ENCODE data around the gene EVI5L.

EVI5L gene

DNA sequence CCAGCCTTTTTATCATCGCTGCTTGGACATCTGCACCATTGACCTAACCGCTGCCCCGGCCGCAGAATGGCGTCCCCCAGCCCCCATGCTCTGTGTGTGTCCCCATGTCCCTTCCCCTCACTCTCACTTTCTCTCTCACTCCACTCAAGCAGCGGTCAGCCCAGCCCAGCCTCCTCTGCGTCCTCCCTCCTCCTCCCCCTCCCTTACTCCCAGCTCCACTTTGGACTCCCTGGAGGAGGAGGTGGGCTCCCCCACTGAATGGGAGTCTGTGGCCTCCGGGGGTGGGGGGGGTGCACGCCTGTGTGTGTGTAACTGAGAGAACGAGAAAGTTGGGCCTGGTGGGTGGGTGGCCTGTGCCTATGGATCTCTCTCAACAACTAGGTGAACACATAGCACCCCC lies 75.8 kb downstream of the EVI5L start:
- in situ Hi-C loops (cut with MboI; ENCODE audit: low pct_unique_long_range_greater_than_20kb, low sequenced_read_pairs) = no loop called here
- DNase-seq = no peak

- no peak for DNase-seq
- in situ Hi-C loops (cut with MboI; ENCODE audit: low pct_unique_long_range_greater_than_20kb, low sequenced_read_pairs) = no loop called here
These were observed 77.1 kb downstream of the EVI5L start for GRCh38 chr19:7907122-7907521.

DNA sequence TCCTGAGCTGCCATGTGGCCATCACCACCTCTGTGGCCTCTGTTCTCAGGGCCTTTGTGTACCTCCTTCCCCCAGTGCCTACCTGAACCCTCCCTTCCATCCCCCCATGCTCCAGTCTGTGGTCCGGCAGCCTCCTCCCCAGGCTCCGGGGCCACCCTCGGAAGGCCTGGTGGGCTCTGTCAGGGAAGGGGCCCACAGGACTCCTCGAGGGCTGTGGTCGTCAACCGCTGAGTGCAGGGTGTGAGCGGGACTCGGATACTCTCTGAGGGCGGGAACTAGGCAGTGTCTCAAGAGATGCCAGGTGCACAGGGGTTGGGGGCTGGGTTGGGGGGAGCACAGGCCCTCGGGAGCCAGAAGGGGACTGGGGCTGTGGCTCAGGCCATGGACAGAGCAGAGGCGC lies 77.5 kb downstream of the EVI5L start:
- no peak for DNase-seq
- in situ Hi-C loops (cut with MboI; ENCODE audit: low pct_unique_long_range_greater_than_20kb, low sequenced_read_pairs) = no loop called here

DNA sequence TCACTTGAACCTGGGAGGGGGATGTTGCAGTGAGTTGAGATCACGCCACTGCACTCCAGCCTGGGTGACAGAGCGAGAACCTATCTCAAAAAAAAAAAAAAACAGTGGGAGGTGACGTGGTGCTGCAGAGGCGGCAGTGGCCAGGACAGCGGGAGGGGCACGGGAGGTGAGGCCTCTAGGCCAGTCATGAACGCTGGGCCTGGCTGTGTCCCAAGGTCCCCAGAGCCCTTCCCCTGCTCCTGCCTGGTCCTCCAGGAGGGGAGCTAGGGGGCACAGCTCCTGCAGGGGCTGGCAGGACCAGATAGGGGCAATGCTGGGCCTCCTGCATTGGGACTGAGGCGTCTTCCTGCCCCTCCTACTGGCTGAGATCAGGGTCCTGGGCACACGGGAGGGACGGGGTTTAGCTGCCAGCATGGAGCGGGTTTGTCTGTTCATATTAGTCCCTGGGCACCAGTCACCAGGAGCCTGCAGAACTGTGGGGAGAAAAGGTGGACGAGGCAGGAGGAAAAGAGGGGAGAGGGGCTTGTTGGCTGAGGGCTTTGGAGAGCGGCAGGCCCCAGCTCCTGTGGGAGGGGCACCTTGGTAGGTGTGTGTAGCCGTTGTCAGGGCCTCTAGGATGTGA lies 78.2 kb downstream of the EVI5L start:
- in situ Hi-C loops (cut with MboI; ENCODE audit: low pct_unique_long_range_greater_than_20kb, low sequenced_read_pairs) = no loop called here
- no peak for DNase-seq

- in situ Hi-C loops (cut with MboI; ENCODE audit: low pct_unique_long_range_greater_than_20kb, low sequenced_read_pairs) = no loop called here
- no peak for DNase-seq
These were observed 78.9 kb downstream of the EVI5L start for GRCh38 chr19:7908742-7909461.

DNA sequence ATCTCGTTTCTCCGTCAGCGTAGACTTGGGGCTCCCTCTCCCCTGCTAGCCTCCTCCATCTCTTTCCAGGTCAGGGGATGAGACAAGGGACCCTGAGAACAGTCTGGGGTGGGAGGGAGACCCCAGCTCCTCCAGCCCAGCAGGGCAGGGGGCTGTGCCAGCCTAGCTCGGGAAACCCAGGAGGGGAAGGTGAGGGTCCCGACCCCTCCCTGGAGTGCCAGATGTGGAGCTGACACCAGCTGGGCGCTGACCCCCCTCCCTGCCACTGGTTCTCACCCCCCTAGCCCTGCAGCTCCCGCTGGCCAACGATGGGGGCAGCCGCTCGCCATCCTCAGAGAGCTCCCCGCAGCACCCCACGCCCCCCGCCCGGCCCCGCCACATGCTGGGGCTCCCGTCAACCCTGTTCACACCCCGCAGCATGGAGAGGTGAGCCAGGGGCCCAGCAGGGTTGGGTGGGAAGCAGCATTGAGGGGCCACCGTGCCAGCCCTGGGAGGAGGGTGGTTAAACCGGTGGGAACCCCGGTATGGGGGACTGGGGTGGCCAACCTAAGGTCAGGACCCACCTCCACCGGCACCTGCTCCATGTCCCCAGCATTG lies 79.6 kb downstream of the EVI5L start:
- DNase-seq = no peak
- in situ Hi-C loops (cut with MboI; ENCODE audit: low pct_unique_long_range_greater_than_20kb, low sequenced_read_pairs) = no loop called here

GRCh38 chr19:7910321-7911161 lies 80.5 kb downstream of the EVI5L start:
- DNase-seq = no peak
- in situ Hi-C loops (cut with MboI; ENCODE audit: low pct_unique_long_range_greater_than_20kb, low sequenced_read_pairs) = no loop called here

DNA sequence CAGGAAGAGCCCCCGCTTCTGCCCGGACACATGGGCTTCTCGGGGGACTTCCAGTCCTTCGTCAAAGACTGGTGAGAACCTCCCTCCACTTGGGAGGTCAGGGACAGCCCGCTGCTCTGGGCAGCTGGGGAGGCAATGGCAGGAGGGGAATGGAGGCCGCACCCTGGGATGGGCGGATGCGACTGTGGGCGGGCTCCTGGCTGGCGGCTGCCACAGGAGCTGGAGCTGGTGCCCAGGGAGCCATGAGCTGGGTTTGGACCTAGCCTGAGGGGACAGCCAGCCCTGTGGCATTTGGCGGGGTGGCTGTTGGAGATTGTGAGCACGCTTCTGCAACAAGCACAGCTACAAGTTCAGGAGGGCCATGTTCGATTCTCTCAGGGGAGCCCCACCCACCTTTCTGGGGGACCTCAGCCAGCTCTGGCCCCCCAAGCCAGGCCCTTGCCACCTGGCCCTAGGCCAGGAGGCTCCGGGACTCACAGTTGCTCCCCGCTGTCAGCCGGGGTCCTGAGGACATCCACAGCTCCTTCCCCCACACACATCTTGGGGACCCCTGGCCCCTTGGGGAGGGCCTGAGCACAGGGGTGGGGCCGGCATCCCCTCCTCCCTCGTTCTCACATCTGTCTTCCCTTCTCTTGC lies 81.6 kb downstream of the EVI5L start:
- DNase-seq = no peak
- in situ Hi-C loops (cut with MboI; ENCODE audit: low pct_unique_long_range_greater_than_20kb, low sequenced_read_pairs) = no loop called here

- DNase-seq = no peak
- in situ Hi-C loops (cut with MboI; ENCODE audit: low pct_unique_long_range_greater_than_20kb, low sequenced_read_pairs) = no loop called here
These were observed 82.2 kb downstream of the EVI5L start for GRCh38 chr19:7912144-7912696.

DNA sequence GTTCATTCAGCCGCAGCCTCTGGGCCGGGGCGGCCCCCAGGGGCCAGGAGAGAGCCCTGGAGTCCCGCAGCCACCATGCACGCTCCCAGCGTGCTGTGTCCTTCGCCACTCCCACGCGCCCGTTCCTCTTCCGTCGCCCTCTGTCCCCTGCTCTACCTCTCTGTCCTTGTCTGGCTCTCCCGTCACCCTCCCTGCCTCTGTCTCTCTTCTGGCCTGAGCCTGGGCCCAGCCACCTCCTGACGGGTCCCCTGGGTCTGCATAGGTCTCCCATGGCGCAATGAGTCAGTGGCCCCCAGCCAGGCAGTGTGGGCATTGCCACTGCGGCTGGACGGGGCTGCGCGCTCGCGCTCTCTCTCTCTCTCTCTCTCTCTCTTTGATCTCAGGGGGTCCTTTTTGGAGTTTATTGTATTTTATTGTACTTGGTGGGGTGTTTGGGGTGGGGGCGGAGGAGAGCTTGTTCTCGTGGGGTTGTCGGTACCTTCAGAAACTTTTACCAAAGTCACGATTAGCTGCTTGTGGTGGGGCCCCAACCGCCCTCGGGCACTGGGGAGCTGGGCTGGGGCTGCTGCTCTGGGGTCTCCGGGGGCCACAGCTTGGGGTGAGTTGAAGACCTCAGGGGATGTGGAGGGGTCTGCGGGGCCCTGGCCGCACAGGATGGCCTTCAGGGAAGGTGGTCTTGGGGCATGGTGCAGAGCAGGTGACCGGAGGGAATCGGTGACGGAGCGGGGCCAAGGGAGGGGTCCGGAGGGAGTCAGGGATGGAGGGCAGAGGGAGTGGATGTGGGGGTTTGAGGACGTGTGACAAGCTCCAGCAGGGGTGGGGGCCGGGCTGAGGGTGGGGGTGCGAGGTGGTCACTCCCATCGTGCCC lies 82.9 kb downstream of the EVI5L start:
- in situ Hi-C loops (cut with MboI; ENCODE audit: low pct_unique_long_range_greater_than_20kb, low sequenced_read_pairs) = no loop called here
- DNase-seq = no peak

DNA sequence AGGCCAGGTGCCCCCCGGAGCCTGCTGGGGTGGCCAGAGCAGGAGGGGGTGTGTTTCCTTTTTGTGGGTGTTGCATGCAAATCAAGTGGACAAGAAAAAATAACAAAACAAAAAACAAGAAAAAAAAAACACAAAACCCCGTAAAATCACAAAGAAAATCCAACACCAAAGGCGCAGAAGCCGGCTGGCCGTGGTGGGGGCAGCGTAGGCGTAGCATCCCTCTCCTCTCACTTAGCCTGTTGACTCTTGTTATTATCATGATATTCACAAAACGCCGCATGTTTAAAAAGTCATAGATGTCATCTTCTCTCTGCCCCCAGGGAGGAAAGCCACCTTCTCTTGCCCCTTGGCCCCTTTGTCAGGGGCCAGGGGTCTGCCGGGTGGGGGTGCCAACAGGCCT lies 83.6 kb downstream of the EVI5L start:
- DNase-seq = no peak
- in situ Hi-C loops (cut with MboI; ENCODE audit: low pct_unique_long_range_greater_than_20kb, low sequenced_read_pairs) = no loop called here

- in situ Hi-C loops (cut with MboI; ENCODE audit: low pct_unique_long_range_greater_than_20kb, low sequenced_read_pairs) = no loop called here
- no peak for DNase-seq
These were observed 84.1 kb downstream of the EVI5L start for GRCh38 chr19:7914099-7914498.

Data from KBM-7 (cell line).